NOMO-1 treated with DMSO at 0.1 percent for 48 hours (cell line): Measurements from ENCODE around the gene WDR11.
A peak's percentile ranks its signal among the peaks of the same experiment; 100 is the strongest.

Experiments
- DNase-seq: peaks from one replicate; lab custom pipeline; 2025; ENCODE audit not compliant: unreplicated experiment; lab: John Stamatoyannopoulos, UW

Gene WDR11

GRCh38 chr10:120942806-120943413, 91.7 kb downstream of the WDR11 start:
- DNase-seq = peak; percentile 82

GRCh38 chr10:120943542-120943941, 92.4 kb downstream of the WDR11 start:
- no peak for DNase-seq

GRCh38 chr10:120944586-120945125, 93.5 kb downstream of the WDR11 start:
- DNase-seq = no peak

GRCh38 chr10:120945182-120945581, 94.0 kb downstream of the WDR11 start:
- DNase-seq = no peak

GRCh38 chr10:120945801-120946302, 94.7 kb downstream of the WDR11 start:
- DNase-seq = no peak

- DNase-seq = no peak
These were observed 95.3 kb downstream of the WDR11 start for GRCh38 chr10:120946497-120946896.

GRCh38 chr10:120948889-120949608, 97.9 kb downstream of the WDR11 start:
- DNase-seq = peak; percentile 53

- DNase-seq = no peak
These were observed 98.5 kb downstream of the WDR11 start for GRCh38 chr10:120949609-120950031.

GRCh38 chr10:120950051-120950561, 98.9 kb downstream of the WDR11 start:
- DNase-seq = no peak

GRCh38 chr10:120951288-120951687, 100.1 kb downstream of the WDR11 start:
- DNase-seq = no peak

GRCh38 chr10:120953897-120954296, 102.7 kb downstream of the WDR11 start:
- DNase-seq = no peak
